ENCODE measurements around the gene SLC5A2. TPM values are rescaled to one million over a fixed set of nuclear protein-coding genes. Genes with fewer than 3 reads are reported as not detected.
A peak's percentile ranks its signal among the peaks of the same experiment; 100 is the strongest.

Gene SLC5A2
- total RNA-seq, 2 donors from 2014 or later, result 0.85 TPM; not detected in 1

- no peak for TF ChIP-seq CTCF (IDR thresholded peaks at IDR 0.05)
- Histone ChIP-seq H3K27me3 (replicated peaks; ENCODE audit: insufficient read depth) (no peaks in the 10 kb centered on the region), H3K36me3 (no peaks in the 10 kb centered on the region), H3K27ac (no peak overlapping the region), H3K4me3 (no peak overlapping the region), H3K4me1 (ENCODE audit: control insufficient read depth in 1 of 2, low read depth in 2 of 2) (peaks cover 6 to 22% of the 10 kb centered on the region in 2 donors), H3K9me3 (no peaks in the 10 kb centered on the region)
- ATAC-seq (ENCODE audit: insufficient number of reproducible peaks, low FRiP score, low read depth), result no peak
- no peak for DNase-seq (ENCODE audit: low spot score)
Observed at GRCh38 chr16:31484491-31485171, 1.7 kb downstream of the SLC5A2 start.

- Histone ChIP-seq H3K4me3 (no peak overlapping the region), H3K9me3 (no peaks in the 10 kb centered on the region), H3K27me3 (replicated peaks; ENCODE audit: insufficient read depth) (no peaks in the 10 kb centered on the region), H3K27ac (no peak overlapping the region), H3K4me1 (ENCODE audit: control insufficient read depth in 1 of 2, low read depth in 2 of 2) (peaks cover 6 to 20% of the 10 kb centered on the region in 2 donors), H3K36me3 (peaks cover 1% of the 10 kb centered on the region)
- TF ChIP-seq CTCF (IDR thresholded peaks at IDR 0.05), result no peak
- DNase-seq (ENCODE audit: low spot score) (no peak), ATAC-seq (ENCODE audit: insufficient number of reproducible peaks, low FRiP score, low read depth) (no peak)
Observed at GRCh38 chr16:31485571-31485970, 2.6 kb downstream of the SLC5A2 start.

GRCh38 chr16:31486045-31486444 is 3.1 kb downstream of the SLC5A2 start:
- H3K36me3 ChIP-seq, result peaks cover 4% of the 10 kb centered on the region
- ATAC-seq (ENCODE audit: insufficient number of reproducible peaks, low FRiP score, low read depth), result no peak
- no peak for DNase-seq (ENCODE audit: low spot score)
- no peaks in the 10 kb centered on the region for H3K9me3 ChIP-seq
- H3K4me1 ChIP-seq (ENCODE audit: control insufficient read depth in 1 of 2, low read depth in 2 of 2), result peaks cover 6 to 16% of the 10 kb centered on the region in 2 donors
- no peak overlapping the region for H3K4me3 ChIP-seq
- TF ChIP-seq CTCF (IDR thresholded peaks at IDR 0.05), result no peak
- H3K27me3 ChIP-seq (replicated peaks; ENCODE audit: insufficient read depth), result no peaks in the 10 kb centered on the region
- H3K27ac ChIP-seq, result no peak overlapping the region

- H3K27me3 ChIP-seq (replicated peaks; ENCODE audit: insufficient read depth), result no peaks in the 10 kb centered on the region
- TF ChIP-seq CTCF (IDR thresholded peaks at IDR 0.05), result no peak
- DNase-seq (ENCODE audit: low spot score), result no peak
- peak overlapping the region; percentile 74 for H3K4me3 ChIP-seq
- H3K27ac ChIP-seq, result no peak overlapping the region
- H3K4me1 ChIP-seq (ENCODE audit: control insufficient read depth in 1 of 2, low read depth in 2 of 2), result peaks cover 6 to 16% of the 10 kb centered on the region in 2 donors
- H3K9me3 ChIP-seq, result no peaks in the 10 kb centered on the region
- peaks cover 10% of the 10 kb centered on the region for H3K36me3 ChIP-seq
- no peak for ATAC-seq (ENCODE audit: insufficient number of reproducible peaks, low FRiP score, low read depth)
Observed at GRCh38 chr16:31487071-31487719, 4.3 kb downstream of the SLC5A2 start.

GRCh38 chr16:31487720-31488467 is 5.0 kb downstream of the SLC5A2 start:
- H3K4me1 ChIP-seq (ENCODE audit: control insufficient read depth in 1 of 2, low read depth in 2 of 2), result peaks cover 6 to 16% of the 10 kb centered on the region in 2 donors
- H3K4me3 ChIP-seq, result peak overlapping the region; percentile 74
- no peaks in the 10 kb centered on the region for H3K9me3 ChIP-seq
- no peaks in the 10 kb centered on the region for H3K27me3 ChIP-seq (replicated peaks; ENCODE audit: insufficient read depth)
- DNase-seq (ENCODE audit: low spot score) (no peak), ATAC-seq (ENCODE audit: insufficient number of reproducible peaks, low FRiP score, low read depth) (no peak)
- TF ChIP-seq CTCF (IDR thresholded peaks at IDR 0.05), result no peak
- H3K36me3 ChIP-seq, result peaks cover 16% of the 10 kb centered on the region
- H3K27ac ChIP-seq, result no peak overlapping the region

Measured in thoracic aorta (tissue), 2 donors.